HG03064 (cell line): ENCODE results near the gene GPX6.
"Not testable (repeated sequence)": the region's sequence is repeated elsewhere in the genome, so short reads cannot be mapped to it uniquely, and the experiment has no call there.

Experiments used
- ATAC-seq: cut with Tn5 transposase; IDR thresholded peaks from one replicate; pipeline ENCODE4 v1.9.1; 2021; ENCODE audit warnings: low read depth; ENCODE audit not compliant: unreplicated experiment

GPX6 gene

DNA sequence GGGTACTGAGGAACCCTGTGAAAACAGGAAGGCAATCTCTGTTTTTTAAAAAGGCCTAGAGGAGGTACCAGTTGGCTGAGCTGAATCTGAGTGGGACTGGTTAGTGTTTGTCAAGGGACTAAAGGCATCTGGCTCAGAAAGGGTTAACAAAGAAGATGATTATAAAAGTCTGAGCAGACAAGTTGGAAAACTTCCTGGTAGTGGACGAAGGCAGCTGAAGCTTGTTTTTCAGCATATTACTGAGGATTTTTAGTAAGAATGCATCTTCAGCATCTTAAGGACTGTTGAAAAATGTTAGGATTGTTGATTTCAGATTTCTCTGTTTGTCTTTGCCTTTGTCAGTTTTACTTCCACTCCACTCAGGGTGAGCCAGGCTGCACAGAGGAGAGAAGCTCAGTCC is 15.2 kb upstream of the GPX6 start:
- no peak for ATAC-seq

DNA sequence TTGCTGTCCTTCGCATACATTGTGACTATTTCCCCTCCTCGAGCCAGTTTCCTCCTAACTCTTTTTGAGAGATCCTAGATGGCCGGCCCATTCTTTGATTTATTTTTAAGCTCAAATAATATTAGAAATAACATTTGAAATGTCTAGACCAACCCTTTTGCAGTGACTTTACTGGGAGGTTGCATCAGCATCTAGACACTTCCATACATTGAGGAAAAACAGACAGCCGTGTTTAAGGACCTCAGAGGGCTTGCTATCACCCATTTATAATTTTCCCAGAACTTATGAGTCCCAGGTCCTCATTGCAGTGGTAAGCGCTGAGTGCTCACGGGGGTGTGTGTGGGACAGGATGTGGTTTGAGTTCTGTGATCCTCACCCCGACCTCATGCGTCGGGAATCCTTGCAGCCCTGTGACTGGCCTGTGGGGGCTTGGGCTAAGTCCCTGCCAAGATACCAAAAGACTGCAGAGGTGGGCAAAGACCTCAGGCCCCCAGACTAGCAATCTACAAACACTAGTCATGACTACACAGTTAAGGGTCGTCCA is 10.0 kb upstream of the GPX6 start, which contains the start of gene GPX5:
Gene GPX5 (plus strand): TSS at position 386 of the 544 bp plus-strand sequence. CDS start 133 bp downstream, at position 519.
- ATAC-seq = no peak

DNA sequence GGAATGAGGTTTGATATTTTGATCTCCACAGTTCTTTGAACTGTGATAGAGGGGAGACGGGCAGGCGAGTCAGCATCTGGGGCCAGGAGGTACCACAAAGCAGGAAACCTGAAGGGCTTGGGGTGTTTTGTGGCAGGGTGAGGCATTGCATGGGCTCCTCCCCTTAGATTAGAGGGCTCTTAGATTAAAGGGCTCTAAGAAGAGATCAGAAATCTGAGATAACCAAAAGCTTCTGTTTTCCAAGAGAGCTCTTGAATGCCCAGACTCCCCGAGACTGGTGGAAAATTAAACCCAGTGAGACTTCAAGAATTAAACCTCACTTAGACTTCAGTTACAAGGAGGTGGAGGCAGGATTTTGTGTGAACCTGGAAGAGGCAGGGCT is 7.6 kb upstream of the GPX6 start:
- no peak for ATAC-seq

DNA sequence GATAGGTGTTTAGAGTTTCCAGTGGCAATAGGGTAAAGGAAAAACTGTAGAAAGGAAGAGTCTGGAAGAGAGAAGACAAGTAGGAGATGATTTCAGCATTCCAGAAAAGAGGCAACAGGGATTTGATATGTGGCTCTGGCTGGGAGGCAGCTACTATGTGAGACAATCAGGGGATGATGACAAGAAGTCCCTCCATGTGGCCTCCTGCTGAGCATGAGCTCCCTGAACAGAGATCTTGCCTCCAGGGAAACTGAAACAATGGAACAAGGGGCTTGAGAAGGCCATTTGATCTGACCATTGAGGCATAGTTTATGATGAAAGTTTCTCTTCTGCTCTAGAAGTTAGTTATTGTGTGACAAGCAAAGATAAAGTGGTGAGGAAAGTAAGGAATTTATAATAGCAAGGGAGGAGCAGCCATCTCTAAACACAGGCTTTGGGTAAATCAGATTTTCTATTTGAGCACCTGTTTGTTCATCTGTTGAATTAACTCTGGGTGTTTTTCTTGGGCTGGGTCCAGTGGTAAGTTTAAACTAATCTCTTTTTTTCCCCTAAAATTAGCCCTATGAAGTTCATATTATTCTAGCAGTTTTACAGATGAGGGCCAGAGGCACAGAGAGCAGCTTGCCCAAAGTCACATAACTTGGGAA is 7.1 kb upstream of the GPX6 start:
- no peak for ATAC-seq

DNA sequence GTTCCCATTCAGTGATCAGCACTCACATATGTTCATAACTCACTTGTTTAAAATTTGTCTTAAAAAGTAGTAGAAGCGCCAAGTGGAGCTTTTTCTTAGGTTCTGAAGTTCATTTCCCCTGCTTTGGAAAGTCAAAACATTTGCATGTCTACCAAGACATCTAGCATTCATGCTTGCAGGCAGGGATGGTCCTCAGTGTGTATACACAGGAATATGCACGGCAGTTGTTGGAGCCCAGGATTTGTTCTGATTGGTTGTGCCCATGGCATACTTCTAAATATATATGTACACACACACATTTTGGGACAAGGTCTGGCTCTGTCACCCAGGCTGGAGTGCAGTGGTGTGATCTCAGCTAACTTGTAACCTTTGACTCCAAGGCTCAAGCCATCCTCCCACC is 2.4 kb upstream of the GPX6 start:
- ATAC-seq = no peak

DNA sequence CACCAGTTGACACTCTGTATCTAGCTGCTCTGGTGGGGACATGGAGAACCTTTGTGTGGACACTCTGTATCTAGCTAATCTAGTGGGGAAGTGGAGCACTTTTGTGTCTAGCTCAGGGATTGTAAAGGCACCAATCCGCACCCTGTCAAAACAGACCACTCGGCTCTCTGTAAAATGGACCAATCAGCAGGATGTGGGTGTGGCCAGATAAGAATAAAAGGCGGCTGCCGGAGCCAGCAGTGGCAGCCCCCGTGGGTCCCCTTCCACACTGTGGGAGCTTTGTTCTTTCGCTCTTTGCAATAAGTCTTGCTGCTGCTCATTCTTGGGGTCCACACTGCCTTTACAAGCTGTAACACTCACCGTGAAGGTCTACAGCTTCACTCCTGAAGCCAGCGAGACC is 3.2 kb downstream of the GPX6 start:
- ATAC-seq = not testable (repeated sequence)

DNA sequence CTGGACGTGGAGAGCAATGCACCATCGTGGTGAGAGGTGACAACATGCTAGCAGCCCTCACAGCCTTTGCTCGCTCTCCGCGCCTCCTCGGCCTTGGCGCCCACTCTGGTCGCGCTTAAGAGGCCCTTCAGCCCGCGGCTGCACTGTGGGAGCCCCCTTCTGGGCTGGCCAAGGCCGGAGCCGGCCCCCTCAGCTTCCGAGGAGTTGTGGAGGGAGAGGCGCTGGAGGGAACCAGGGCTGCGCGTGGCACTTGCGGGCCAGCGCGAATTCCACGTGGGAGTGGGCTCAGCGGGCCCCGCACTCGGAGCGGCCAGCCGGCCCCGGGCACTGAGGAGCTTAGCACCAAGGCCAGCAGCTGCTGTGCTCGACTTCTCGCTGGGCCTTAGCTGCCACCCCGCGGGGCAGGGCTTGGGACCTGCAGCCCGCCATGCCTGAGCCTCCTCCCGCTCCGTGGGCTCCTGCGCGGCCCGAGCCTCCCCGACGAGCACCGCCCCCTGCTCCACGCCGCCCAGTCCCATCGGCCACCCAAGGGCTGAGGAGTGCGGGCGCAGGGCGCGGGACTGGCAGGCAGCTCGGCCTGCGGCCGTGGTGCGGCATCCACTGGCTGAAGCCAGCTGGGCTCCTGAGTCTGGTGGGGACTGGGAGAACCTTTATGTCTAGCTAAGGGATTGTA is 3.8 kb downstream of the GPX6 start:
- ATAC-seq = no peak

DNA sequence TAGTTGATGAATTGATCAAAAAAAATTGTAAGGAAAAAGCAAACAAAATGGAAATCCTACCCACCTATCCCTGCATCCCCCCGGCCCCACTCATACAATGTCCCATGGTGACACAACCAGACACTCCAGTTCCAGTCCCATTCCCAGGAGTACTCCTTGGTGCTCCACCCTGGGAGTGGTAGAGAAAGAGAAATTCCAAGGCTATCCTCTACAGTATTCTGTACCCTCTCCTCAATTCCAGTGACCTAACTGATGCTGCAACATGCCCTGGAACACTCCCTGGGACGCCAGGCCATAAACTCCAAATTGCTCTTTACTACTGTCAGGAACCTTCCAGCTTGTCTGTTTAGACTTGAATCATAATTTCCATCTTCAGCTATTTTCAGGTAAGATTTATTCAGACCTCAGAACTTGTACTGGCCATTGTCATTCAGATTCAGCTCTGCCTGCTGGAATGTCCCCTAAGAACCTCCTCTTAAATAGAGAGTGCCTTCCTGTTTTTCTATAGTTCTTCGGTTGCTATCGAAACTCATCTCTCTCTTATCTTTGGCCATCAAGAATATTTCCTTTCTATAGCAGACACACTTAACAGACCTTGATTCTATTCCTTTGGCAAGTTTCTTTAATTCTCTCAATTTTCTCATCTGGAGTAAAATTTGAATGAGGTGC is 8.7 kb downstream of the GPX6 start:
- no peak for ATAC-seq

DNA sequence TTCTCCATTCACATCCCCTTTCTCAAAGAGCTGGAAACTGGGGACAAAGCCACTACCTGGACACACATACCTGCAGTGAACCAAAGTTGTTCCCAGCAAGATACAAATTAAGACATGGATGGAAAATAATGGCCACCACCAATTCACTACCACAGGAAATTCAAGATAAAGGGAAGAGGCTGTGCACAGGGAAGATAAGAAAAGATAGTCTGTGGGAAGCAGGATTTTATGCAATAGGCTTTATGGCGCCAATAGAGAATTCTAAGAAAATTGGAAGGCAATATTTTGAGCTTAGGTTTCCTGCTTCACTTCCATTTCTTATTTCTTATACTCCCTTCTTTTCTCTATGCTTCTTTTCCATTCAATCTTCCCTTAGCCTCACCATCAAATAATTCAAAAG is 9.9 kb downstream of the GPX6 start:
- no peak for ATAC-seq

DNA sequence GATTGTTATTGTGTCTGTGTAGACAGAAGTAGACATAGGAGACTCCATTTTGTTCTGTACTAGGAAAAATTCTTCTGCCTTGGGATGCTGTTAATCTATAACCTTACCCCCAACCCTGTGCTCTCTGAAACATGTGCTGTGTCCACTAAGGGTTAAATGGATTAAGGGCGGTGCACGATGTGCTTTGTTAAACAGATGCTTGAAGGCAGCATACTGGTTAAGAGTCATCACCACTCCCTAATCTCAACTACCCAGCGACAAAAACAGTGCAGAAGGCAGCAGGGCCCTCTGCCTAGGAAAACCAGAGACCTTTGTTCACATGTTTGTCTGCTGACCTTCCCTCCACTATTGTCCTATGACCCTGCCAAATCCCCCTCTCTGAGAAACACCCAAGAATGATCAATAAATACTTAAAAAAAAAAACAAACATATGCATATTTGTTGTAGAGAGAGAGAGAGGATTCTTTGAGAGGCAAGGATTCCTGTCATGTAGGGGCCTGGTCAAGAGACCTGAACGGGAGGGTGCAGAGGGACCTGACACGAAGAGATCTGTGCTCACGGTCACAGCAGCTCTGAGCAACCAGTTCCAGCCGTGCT is 12.8 kb downstream of the GPX6 start:
- ATAC-seq = not testable (repeated sequence)

DNA sequence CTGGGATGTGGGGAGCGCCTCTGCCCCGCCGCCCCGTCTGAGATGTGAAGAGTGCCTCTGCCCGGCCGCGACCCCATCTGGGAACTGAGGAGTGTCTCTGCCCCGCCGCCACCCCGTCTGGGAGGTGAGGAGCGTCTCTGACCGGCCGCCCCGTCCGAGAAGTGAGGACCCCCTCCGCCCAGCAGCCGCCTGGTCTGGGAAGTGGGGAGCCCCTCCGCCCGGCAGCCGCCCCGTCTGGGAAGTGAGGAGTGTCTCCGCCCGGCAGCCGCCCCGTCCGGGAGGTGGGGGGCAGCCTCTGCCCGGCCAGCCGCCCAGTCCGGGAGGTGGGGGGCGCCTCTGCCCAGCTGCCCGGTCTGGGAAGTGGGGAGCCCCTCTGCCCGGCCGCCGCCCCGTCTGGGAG is 13.5 kb downstream of the GPX6 start:
- ATAC-seq = not testable (repeated sequence)

DNA sequence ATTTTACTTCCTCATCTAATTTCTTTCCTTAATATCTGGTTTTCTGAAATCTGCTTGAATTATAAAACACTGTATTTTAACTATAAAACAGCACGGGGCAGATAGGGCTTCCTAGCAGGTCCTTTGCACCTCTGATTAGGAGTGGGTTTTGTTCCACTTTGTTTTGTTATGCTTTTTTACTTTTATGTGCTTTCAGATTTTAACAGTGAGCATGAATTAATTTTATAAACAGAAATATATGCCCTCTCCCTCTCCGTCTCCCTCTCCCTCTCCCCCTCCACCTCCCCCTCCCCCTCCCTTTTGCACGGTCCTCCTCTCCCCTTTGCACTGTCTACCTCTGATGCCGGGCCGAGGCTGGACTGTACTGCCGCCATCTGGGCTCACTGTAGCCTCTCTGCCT is 14.3 kb downstream of the GPX6 start:
- ATAC-seq = no peak

DNA sequence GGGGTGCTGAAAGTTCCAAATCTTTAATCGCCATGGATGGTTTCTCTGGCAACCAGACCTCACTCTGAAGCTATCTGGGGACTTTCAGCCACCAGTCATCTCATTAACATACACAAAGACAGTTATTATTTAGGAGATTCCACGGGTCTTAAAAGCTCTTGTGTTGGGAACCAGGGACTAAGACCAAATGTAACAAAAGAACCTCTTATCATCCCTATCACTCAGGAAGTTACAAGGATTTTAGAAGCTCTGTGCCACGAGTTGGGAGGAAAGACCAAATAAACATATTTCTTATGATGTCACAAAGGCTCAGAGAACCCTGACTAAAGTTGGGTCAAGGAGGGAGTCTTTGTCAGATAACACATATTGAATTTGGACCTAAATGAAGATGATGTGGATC is 17.7 kb downstream of the GPX6 start:
- no peak for ATAC-seq

DNA sequence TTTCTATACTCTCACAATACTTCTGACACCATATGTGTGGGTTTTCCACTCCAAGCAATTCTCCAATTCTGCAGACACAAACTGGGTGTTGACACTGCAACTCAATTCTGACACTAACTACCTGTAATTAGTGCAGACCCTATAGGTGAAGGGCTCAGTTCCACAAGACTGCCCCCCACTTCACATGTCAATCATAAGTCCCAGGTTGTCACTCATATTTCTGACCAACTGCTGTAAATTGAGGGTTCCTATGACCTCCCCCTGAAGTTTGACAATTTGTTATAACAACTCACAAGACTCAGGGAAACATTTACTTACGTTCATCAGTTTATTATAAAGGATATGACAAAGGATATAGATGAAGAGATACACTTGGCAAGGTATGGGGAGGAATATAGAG is 18.3 kb downstream of the GPX6 start:
- ATAC-seq = no peak

DNA sequence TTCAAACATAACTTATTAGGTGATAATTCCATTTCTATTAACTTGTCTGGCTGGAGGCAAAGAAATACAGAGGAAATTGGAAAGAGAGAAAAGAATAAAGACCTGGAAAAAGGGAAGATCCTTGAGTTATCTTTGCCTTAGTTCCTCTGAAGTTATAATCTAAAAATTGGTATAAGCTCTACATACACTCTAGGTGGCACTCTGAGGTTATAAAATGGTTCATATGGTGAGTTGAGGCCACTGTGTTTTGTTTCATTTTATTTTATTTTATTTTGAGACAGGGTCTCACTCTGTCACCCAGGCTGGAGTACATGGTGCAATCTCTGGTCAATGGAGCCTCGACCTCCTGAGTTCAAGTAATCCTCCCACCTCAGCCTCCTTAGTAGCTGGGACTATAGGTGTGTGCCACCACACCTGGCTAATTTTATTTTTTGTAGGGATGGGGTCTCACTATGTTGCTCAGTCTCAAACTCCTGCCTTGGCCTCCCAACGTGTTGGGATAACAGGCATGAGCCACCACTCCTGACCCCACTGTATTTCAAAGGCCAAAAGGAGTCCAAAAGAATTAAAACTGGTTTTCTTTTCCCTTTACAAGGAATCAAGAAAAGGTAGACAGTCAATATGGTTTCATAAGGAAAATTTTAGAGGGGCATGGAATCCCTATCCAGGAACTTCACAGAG is 19.4 kb downstream of the GPX6 start:
- no peak for ATAC-seq

DNA sequence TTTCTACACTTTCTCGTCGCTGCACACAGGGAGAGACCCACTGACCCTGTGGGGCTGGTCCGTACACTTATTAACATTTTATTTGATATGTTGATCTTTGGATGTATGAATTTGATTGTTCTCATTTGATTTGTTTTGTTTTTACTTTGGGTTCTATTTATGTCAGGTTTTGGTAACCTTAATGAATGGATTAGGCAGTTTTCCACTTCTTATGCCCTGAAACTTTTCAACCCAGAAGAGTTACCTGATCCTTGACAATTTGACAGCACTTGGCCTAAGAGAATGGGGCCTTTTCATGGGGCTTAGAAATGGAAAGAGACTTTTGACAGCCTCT is 23.6 kb downstream of the GPX6 start:
- no peak for ATAC-seq

DNA sequence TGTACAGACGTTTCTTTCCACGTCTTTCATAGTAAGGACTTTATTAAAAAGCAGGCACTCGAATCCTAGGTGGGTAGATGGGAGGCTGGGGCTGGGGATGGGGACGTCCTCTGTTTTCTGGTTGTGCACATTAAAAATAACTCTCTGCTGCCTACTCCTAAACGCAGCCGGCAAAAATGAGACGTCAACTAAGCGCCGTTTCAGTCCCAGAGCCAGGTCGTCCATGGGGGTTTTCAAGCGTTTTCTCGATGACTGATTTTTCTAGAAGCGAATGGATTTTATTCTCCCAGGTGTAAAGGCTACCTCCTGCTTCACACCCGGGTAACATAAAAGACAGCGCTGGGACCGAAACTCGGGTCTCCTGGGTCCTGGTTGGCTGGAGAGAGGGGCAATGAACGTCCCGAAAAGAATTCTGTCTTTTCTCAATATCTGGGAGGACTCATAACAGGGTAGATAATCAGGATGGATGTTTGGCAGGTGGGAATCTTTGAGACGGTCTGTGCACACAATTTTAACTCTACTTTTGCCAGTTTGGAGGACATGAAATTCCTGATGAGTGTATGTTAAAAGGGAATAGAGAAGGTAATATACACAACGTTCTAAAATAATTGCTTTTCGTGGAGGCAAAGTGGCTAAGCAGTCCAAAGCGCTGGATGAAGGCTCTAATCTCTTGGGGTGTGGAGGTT is 25.2 kb downstream of the GPX6 start:
- no peak for ATAC-seq

DNA sequence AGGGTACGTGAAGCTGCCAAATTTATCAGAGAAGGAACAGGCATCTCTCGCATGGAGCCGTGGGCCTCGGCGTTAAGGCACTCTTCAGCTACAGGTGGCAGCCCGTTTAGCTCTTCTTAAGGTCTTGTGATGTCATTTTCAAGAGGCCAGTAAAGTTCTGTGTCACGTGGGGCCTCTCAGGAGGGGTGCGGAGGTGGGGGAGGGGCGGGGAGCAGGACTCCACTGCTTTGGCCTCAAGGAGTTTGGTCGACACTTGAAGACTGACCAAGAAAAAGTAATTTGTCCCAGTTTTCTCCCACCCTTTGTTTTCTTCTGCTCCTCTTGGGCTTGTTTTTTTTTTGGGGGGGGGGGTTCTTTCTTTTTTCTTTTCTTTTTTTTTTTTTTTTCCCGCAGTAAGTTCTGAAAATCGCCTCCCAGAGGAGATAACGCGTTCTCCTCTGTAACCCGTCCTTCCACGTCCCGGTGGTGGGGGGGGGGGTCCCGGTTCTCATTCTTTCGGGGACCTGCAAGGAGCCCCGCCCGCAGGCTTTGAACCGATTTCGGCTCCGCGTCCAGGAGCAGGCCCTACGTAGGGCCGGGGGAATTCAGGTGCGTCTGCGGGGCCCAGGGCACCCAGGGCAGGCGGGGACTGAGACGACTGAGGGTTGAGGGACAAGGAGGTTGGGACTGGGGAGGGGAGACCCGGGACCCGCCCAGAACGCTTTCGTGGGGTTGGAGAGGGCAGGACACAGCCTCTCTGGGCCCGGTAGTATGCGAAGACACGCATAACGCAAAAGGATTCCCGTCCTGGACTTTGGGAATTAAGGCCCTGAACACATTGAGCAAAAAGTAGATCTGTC is 26.0 kb downstream of the GPX6 start:
- ATAC-seq = no peak

DNA sequence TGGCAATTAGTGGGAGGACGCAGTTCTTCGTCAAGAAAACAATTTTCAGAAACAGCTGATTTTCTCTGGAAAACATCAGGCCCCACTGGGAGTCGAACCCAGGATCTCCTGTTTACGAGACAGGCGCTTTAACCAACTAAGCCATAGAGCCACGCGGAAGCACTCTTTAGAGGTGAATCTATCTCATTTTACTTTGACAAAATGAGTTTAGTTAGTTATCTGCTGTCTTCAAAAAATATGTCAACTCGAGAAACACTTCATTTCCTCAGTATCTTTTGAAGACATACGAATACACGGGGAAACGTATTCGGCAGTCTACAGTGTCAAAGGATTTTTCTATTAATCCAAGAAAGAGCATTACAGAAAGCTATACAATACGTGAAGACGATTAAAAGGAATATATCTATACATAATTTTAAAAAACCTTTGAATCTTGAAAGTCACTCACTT is 26.7 kb downstream of the GPX6 start:
- ATAC-seq = no peak
